ENCODE data around the gene DGLUCY.

DNA sequence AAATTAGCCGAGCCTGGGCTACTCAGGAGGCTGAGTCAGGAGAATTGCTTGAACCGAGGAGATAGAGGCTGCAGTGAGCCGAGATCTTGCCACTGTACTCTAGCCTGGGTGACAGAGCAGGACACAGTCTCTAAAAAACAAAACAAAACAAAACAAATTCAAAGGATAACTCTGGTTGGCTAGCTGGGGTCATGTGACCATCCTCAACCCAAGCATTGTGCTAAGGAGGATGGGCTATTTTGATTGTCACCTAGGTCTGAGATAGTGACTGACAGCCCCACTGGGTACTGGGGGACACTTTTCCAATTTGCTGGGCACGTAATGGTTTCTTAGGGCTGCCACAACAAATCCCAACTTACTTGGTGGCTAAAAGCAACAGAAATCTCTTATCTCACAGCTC, 11.9 kb downstream of the DGLUCY start:
- no peak for TF ChIP-seq YY1 (tag by site-specific recombination; IDR thresholded peaks at IDR 0.05)
- no peak for TF ChIP-seq ZBTB48 (tag by site-specific recombination; IDR thresholded peaks at IDR 0.05)
- no peak for TF ChIP-seq HIC1 (tag by site-specific recombination; IDR thresholded peaks at IDR 0.05)
- TF ChIP-seq TCF7L2 (IDR thresholded peaks at IDR 0.05; ENCODE audit: borderline replicate concordance, low read depth, low read length) = no peak
- TF ChIP-seq ZNF416 (tag by site-specific recombination; IDR thresholded peaks at IDR 0.05) = no peak
- no peak for TF ChIP-seq CTCF (tag by site-specific recombination; IDR thresholded peaks at IDR 0.05)
- no peak for TF ChIP-seq ZNF274 (IDR thresholded peaks at IDR 0.05; ENCODE audit: low read length)
- TF ChIP-seq ZNF274 (tag by site-specific recombination; IDR thresholded peaks at IDR 0.05; ENCODE audit: borderline replicate concordance) = no peak
- no peak for TF ChIP-seq OVOL3 (tag by site-specific recombination; IDR thresholded peaks at IDR 0.05)
- TF ChIP-seq ZNF654 (tag by site-specific recombination; IDR thresholded peaks at IDR 0.05; ENCODE audit: low read depth) = no peak
- TF ChIP-seq SP3 (tag by site-specific recombination; IDR thresholded peaks at IDR 0.05) = no peak
- no peak for TF ChIP-seq TRIM28 (IDR thresholded peaks at IDR 0.05; ENCODE audit: borderline replicate concordance, low read length)
